ENCODE results near the gene KRT20. TPM values are rescaled to one million over a fixed set of nuclear protein-coding genes. Genes with fewer than 3 reads are reported as not detected.

The KRT20 gene, protein sequence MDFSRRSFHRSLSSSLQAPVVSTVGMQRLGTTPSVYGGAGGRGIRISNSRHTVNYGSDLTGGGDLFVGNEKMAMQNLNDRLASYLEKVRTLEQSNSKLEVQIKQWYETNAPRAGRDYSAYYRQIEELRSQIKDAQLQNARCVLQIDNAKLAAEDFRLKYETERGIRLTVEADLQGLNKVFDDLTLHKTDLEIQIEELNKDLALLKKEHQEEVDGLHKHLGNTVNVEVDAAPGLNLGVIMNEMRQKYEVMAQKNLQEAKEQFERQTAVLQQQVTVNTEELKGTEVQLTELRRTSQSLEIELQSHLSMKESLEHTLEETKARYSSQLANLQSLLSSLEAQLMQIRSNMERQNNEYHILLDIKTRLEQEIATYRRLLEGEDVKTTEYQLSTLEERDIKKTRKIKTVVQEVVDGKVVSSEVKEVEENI
- total RNA-seq = not detected in 2 replicates
- not detected in 2 replicates for polyA plus RNA-seq

DNA sequence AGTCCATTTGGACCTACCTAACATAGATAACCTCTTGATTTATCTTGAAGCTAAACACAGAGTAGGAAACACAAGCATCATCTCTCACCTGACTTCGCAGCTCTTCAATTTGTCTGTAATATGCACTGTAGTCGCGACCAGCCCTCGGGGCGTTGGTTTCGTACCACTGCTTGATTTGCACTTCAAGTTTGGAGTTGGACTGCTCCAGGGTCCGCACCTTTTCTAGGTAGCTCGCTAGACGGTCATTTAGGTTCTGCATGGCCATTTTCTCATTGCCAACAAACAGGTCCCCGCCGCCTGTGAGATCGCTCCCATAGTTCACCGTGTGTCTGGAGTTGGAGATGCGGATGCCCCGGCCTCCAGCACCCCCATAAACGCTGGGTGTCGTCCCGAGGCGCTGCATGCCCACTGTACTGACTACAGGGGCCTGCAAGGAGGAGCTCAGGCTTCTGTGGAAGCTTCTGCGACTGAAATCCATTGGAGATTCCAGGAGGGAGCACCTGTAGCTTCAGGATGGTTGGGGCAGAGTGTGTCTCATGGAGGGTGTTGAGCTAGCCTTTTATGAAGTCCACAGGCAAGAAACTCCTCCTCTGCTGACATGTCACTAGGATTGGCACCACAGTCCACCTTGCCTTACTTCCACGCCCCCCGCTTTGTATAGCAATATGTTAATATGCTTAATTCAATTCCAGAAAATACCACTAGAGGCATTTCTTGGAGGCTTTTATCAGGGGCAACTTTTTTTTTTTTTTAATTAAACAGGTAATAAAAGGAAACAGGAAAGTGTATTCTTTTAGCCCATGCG, at the start of gene KRT20:
Gene KRT20 (minus strand): TSS at position 535 of the 805 bp plus-strand sequence. CDS start 57 bp downstream, at position 478.
- Histone ChIP-seq H3K4me1 (ENCODE audit: low read depth) (peaks cover 4% of the 10 kb centered on the region), H3K36me3 (no peaks in the 10 kb centered on the region), H3K9me3 (ENCODE audit: low read depth) (no peaks in the 10 kb centered on the region), H3K27me3 (peaks cover 6% of the 10 kb centered on the region), H3K27ac (no peak within 1 kb of the TSS), H3K4me3 (no peak within 1 kb of the TSS)
- TF ChIP-seq, protein P1, sequence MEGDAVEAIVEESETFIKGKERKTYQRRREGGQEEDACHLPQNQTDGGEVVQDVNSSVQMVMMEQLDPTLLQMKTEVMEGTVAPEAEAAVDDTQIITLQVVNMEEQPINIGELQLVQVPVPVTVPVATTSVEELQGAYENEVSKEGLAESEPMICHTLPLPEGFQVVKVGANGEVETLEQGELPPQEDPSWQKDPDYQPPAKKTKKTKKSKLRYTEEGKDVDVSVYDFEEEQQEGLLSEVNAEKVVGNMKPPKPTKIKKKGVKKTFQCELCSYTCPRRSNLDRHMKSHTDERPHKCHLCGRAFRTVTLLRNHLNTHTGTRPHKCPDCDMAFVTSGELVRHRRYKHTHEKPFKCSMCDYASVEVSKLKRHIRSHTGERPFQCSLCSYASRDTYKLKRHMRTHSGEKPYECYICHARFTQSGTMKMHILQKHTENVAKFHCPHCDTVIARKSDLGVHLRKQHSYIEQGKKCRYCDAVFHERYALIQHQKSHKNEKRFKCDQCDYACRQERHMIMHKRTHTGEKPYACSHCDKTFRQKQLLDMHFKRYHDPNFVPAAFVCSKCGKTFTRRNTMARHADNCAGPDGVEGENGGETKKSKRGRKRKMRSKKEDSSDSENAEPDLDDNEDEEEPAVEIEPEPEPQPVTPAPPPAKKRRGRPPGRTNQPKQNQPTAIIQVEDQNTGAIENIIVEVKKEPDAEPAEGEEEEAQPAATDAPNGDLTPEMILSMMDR (IDR thresholded peaks at IDR 0.05; ENCODE audit: low read depth, low read length) = peak; percentile 3
- DNase-seq (ENCODE audit: low read depth in 1 of 2, low spot score in 1 of 2) = no peak

DNA sequence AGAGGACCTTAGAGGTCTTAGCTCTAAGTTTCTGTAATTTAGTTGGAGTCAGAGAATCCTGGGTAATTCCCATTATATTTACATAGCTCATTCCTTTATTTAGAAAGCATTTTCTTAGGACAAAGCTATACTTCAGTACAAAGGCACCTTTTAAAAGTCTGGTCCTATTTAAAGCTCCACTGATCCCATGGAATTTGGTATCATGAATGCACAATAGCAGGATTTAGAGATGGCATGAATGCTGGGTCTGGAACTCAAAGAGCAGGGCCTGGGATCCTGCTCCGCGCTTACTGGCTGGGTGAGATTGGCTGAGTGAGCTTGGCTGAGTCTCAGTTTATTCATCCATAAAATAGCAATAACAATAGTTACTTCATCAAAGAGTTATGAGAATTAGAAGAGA, 47.6 kb upstream of the KRT20 start:
- no peak for DNase-seq (ENCODE audit: low read depth in 1 of 2, low spot score in 1 of 2)
- TF ChIP-seq, protein P1 (IDR thresholded peaks at IDR 0.05; ENCODE audit: low read depth, low read length) = no peak
- H3K27me3 ChIP-seq = peaks cover 23% of the 10 kb centered on the region

DNA sequence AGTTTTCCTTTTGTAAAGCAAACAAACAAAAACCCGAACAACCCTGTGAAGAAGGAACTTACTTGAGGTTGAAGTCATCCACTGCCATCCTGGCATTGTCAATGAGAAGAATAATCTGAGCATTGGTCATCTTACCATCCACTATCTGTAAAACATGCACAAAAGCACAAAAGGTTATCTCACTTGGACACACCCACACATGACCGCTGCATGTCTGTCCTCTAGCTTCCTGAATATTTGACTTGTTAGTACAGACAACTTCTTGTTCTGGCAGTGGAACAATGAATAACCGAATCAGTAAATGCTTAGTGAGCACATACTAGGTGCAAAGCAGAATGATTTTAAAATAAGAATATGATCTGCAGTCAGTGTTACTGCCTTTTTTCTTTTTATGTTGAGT, 46.3 kb upstream of the KRT20 start:
- H3K4me1 ChIP-seq (ENCODE audit: low read depth) = no peaks in the 10 kb centered on the region
- TF ChIP-seq, protein P1 (IDR thresholded peaks at IDR 0.05; ENCODE audit: low read depth, low read length) = no peak
- no peak for DNase-seq (ENCODE audit: low read depth in 1 of 2, low spot score in 1 of 2)
- no peaks in the 10 kb centered on the region for H3K9me3 ChIP-seq (ENCODE audit: low read depth)
- no peak overlapping the region for H3K4me3 ChIP-seq
- H3K27ac ChIP-seq = no peak overlapping the region
- H3K27me3 ChIP-seq = peaks cover 32% of the 10 kb centered on the region
- H3K36me3 ChIP-seq = no peaks in the 10 kb centered on the region

More for the DNA sequence above, 47.6 kb upstream of the KRT20 start:
- no peaks in the 10 kb centered on the region for H3K9me3 ChIP-seq (ENCODE audit: low read depth)
- H3K36me3 ChIP-seq = no peaks in the 10 kb centered on the region
- peaks cover 2% of the 10 kb centered on the region for H3K4me1 ChIP-seq (ENCODE audit: low read depth)
- H3K4me3 ChIP-seq = no peak overlapping the region
- no peak overlapping the region for H3K27ac ChIP-seq

DNA sequence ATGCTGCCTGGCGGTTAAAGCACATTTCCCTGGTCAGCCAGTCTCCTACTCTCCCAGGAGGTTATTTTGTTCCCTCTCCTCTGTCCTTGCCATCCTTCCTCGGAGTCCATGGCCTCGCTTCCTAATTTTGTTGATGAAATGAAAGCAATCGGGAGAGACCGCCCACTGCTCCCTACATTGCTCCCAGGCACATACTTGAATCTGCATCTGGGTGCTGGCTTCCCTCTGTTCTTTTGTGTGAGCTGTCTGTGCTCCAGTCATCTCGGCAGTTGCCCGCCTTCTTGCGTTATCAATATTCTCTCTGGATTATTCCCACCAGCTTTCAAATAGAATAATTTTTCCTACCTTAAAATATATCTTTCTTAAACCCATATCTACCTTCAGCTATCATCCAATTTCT, 41.3 kb upstream of the KRT20 start:
- DNase-seq (ENCODE audit: low read depth in 1 of 2, low spot score in 1 of 2) = no peak
- Histone ChIP-seq H3K27ac (no peak overlapping the region), H3K36me3 (no peaks in the 10 kb centered on the region), H3K27me3 (peaks cover 41% of the 10 kb centered on the region), H3K4me3 (no peak overlapping the region), H3K4me1 (ENCODE audit: low read depth) (no peaks in the 10 kb centered on the region), H3K9me3 (ENCODE audit: low read depth) (no peaks in the 10 kb centered on the region)
- TF ChIP-seq, protein P1 (IDR thresholded peaks at IDR 0.05; ENCODE audit: low read depth, low read length) = no peak

DNA sequence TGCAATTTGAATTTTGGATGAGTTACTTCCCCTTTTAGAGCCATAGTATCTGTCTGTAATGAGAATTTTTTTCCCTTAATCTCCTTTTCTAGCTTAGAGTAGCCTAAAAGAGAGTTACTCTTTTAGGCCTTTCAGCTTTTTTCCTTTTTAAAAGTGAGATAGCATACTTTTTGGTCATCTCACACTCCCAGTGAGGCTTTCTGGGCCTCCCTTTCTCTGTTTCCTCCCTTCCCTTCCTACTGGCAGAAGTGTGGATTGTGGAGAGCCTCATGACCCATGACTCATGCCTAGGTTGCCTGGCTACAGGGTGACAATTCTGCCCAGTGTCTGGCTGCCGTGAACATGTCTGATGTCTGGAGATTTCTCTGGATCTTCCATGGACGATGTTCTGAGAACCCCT, 37.2 kb upstream of the KRT20 start:
- H3K36me3 ChIP-seq = no peaks in the 10 kb centered on the region
- H3K27ac ChIP-seq = no peak overlapping the region
- no peaks in the 10 kb centered on the region for H3K9me3 ChIP-seq (ENCODE audit: low read depth)
- TF ChIP-seq, protein P1 (IDR thresholded peaks at IDR 0.05; ENCODE audit: low read depth, low read length) = no peak
- no peaks in the 10 kb centered on the region for H3K4me1 ChIP-seq (ENCODE audit: low read depth)
- peaks cover 41% of the 10 kb centered on the region for H3K27me3 ChIP-seq
- no peak overlapping the region for H3K4me3 ChIP-seq
- peak in 1 of 2 donors; percentile 76 for DNase-seq (ENCODE audit: low read depth in 1 of 2, low spot score in 1 of 2)
